Astrocyte (in vitro differentiated cells and primary cell): ENCODE data around the gene RFTN1.

Experiments
- EZH2 ChIP-seq: IDR thresholded peaks from 2 replicates; pipeline ENCODE4 v1.6.1; 2012; ENCODE audit warnings: mild to moderate bottlenecking, low read length, inconsistent platforms; ENCODE audit not compliant: insufficient read depth
- TF ChIP-seq, protein P1 (sequence below): IDR thresholded peaks from 2 replicates; pipeline ENCODE4 v1.5.1; 2011; ENCODE audit warnings: low read depth, mild to moderate bottlenecking, inconsistent platforms, low read length, moderate library complexity; ENCODE audit not compliant: insufficient read depth

DNA sequence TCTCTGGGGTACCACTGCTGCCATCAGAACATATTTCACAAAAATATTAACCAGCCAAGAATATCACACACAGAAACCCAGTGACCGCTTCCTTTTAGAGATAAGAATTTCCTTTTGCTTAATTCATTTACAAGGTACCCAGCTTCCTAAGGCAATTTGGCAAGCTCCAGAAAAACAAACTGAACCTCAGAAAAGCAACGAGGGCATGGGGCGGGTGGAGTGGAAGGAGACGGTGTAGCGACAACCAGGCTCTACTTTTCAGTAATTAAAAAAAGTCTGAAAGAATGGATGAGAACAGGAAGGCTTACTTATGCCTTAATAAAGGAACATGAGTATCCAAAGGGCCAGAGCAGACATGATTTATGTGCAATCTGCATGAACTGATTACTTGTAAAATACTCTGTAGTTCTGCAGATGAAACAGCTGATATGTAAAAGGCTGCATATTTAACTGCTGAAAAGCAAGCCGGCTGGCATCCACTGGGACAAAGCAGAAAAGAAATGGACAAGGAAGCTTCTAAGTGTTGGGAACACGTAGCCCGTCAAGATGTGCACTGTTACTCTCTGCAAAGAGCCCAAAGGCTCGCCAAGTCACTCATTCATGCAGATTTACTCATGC lies 18.6 kb downstream of the RFTN1 start:
- TF ChIP-seq, protein P1, sequence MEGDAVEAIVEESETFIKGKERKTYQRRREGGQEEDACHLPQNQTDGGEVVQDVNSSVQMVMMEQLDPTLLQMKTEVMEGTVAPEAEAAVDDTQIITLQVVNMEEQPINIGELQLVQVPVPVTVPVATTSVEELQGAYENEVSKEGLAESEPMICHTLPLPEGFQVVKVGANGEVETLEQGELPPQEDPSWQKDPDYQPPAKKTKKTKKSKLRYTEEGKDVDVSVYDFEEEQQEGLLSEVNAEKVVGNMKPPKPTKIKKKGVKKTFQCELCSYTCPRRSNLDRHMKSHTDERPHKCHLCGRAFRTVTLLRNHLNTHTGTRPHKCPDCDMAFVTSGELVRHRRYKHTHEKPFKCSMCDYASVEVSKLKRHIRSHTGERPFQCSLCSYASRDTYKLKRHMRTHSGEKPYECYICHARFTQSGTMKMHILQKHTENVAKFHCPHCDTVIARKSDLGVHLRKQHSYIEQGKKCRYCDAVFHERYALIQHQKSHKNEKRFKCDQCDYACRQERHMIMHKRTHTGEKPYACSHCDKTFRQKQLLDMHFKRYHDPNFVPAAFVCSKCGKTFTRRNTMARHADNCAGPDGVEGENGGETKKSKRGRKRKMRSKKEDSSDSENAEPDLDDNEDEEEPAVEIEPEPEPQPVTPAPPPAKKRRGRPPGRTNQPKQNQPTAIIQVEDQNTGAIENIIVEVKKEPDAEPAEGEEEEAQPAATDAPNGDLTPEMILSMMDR, result no peak
- TF ChIP-seq EZH2, result no peak
